Middle frontal gyrus (tissue), 1 donor: Measurements from ENCODE around the gene PARK7.

Experiments used
- DNase-seq: peaks from one replicate; pipeline ENCODE4 v3.0.0-alpha.2; 2015; ENCODE audit warnings: low spot score; ENCODE audit errors: extremely low spot score

PARK7 gene

GRCh38 chr1:8022395-8023286, 61.1 kb downstream of the PARK7 start:
- DNase-seq: no peak

GRCh38 chr1:8023287-8023994, 61.9 kb downstream of the PARK7 start:
- DNase-seq: no peak

GRCh38 chr1:8023995-8024313, 62.4 kb downstream of the PARK7 start:
- no peak for DNase-seq

- no peak for DNase-seq
Measured at GRCh38 chr1:8024329-8024728, 62.8 kb downstream of the PARK7 start.

- DNase-seq: no peak
Measured at GRCh38 chr1:8025061-8025670, 63.7 kb downstream of the PARK7 start.

- DNase-seq: no peak
Measured at GRCh38 chr1:8025671-8026144, 64.2 kb downstream of the PARK7 start.

GRCh38 chr1:8026153-8026975, 64.9 kb downstream of the PARK7 start, which contains the start of gene ERRFI1:
Gene ERRFI1, minus strand, starts transcription at chr1:8026309. Its CDS starts 10,690 bp downstream, at chr1:8015619.
- DNase-seq: peak; percentile 89

GRCh38 chr1:8026976-8027747, 65.7 kb downstream of the PARK7 start:
- no peak for DNase-seq

- no peak for DNase-seq
Measured at GRCh38 chr1:8027748-8028570, 66.4 kb downstream of the PARK7 start.

GRCh38 chr1:8028571-8028910, 67.0 kb downstream of the PARK7 start:
- no peak for DNase-seq

GRCh38 chr1:8031176-8031785, 69.8 kb downstream of the PARK7 start:
- DNase-seq: no peak

GRCh38 chr1:8032366-8032910, 70.9 kb downstream of the PARK7 start:
- no peak for DNase-seq

- DNase-seq: no peak
Measured at GRCh38 chr1:8033322-8033721, 71.8 kb downstream of the PARK7 start.
